Activated CD4-positive, CD25-positive, alpha-beta regulatory T cell treated with anti-CD3 and anti-CD28 coated beads, Interleukin-2, amount 50 U/mL, for 72 hours (primary cell): Measurements from ENCODE around the gene ST3GAL2.
"Not testable (repeated sequence)": the region's sequence is repeated elsewhere in the genome, so short reads cannot be mapped to it uniquely, and the experiment has no call there.

Source experiments
- DNase-seq: peaks from one replicate; pipeline ENCODE4 v3.0.0; 2021

ST3GAL2 gene

DNA sequence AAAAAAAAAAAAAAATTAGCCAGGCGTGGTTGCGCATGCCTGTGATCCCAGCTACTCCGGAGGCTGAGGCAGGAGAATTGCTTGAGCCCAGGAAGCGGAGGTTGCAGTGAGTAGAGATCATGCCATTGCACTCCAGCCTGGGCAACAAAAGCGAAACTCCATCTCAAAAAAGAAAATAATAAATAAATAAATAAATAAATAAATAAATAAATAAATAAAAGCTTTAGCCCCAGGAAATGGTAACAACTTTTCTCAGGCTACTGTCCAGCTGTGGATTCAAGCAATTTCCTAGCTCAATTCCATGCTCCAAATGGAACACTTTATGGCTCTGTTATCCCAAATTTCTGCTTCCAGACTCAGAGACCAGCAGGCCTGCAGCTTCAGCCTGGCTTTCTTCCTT is 25.3 kb downstream of the ST3GAL2 start:
- not testable (repeated sequence) for DNase-seq

DNA sequence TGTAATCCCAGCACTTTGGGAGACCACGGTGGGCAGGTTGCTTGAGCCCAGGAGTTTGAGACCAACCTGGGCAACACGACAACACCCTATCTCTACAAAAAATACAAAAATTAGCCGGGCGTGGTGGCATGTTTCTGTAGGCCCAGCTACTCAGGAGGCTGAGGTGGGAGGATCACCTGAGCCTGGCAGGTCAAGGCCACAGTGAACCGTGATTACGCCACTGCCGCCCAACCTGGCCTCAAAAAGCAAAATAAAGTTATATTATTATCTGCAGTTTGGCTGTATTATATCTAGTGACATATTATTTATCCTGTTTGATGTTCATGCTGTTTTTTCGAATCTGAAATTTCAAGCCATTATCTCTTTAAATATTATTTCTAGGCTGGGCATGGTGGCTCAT is 26.5 kb downstream of the ST3GAL2 start:
- no peak for DNase-seq

DNA sequence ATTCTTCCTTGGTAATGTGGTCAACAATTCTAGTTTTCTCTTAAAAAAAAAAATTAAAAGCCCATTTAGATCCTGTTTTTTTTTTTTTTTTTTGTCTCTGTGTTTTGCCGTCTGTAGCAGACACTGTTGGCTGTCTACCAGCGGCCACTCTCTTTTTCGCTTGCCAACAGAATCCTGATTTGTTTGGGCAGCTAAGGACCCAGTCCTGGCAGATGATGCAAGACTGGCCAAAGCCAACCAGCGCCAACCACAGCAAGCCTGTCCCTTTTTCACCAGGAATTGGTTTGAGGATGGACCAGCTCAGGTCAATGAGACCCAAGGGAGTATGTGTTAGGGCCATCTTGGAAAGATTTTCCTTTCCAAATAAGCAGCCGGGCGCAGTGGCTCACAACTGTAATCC is 28.2 kb downstream of the ST3GAL2 start:
- DNase-seq = no peak

DNA sequence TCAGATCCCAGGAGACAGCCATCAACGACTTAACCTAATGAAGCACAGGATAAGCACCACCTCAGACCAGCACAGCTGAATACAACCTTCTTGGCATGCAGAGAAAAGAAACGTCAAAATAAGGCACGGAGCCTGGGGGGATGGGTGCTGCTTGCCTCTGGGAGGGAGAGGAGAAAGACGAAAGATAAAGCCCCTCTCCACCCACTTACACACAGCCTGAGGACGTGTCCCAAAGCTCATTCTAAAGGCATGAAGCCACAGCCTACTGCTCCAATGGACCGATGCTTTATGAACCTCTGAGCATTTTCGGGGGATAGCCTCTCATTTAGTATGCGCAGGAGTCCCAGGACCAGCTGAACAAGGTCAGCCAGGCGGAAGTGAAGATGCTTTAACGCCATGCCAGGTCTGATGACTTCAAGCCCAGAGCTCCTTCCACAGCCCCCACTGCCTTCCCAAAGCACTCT is 31.1 kb downstream of the ST3GAL2 start:
- DNase-seq = no peak

DNA sequence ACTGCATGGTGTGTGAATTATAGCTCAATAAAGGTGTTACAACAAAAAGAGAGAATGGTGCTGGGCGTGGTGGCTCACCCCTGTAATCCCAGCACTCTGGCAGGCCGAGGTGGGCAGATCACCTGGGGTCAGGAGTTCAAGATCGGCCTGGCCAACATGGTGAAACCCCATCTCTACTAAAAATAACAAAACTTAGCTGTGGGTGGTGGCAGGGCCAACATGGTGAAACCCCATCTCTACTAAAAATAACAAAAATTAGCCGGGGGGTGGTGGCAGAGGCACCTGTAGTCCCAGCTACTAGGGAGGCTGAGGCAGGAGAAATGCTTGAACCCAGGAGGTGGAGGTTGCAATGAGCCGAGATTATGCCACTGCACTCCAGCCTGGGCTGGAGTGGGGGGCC is 32.8 kb downstream of the ST3GAL2 start:
- not testable (repeated sequence) for DNase-seq

DNA sequence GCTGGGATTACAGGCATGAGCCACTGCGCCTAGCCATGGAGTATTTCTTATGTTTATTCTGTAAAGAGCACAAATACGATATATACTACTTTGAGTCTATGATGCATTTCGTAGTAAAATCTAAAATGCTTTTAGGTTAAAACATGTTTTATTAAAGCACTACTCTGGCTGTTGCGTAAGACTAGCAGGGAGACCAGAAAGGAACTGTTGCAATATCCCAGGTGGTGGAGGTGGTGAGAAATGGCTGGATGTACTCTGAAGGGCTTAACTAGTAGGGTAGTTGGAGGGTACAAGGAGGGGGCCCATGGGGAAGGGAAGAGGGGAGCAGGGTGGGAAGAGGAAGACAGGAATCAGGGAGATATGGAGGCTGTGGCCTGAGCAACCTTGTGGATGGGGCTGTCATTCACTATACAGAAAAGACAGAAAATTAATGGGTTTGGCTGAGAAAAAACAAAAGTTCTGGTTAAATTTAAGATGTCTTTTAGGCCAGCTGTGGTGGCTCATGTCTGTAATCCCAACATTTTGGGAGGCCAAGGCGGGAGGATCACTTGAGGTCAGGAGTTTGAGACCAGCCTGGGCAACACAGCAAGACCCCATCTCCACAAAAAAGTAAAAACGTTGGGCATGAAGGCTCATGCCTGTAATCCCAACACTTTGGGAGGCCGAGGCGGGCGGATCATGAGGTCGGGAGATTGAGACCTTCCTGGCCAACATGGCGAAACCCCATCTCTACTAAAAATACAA is 35.8 kb downstream of the ST3GAL2 start:
- DNase-seq = no peak

DNA sequence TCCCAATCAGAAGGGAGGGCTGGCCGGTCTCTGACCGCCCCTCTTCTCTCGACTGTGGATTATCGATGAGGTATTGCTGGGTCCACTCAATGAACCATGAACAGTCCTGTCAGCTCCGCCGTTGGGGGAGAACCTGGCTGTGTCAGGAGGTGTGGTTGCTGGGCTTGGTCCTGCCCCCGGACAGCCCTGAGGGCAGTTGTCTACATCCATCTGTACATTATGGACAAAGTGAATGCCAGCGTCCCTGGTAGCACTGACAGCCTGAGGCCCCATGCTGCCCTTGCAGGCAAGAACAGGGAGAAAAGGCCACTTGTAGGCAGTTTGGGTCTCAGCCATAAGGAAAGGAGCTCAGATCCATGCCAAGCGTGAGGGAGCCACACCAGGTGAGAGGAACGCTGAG is 38.9 kb downstream of the ST3GAL2 start:
- DNase-seq = no peak

DNA sequence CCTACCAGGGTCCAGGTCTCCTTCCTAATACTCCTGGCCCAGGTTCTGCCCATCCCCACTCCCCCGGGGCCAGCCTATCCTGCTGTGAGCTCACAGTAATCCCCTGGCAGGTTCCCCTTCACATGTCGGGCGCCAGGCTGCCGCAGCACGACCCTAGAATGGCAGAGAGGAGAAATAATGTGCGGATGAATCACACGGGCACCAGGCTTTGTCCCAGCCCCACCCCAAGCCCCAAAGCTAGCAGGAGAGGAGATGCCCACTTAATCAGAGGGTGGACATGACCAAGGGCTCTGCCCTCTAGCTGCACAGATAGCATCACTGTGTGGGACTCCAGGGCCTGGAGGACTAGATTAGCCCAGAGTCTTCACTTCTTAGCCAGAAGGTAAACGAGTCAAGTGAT is 39.5 kb downstream of the ST3GAL2 start:
- no peak for DNase-seq

DNA sequence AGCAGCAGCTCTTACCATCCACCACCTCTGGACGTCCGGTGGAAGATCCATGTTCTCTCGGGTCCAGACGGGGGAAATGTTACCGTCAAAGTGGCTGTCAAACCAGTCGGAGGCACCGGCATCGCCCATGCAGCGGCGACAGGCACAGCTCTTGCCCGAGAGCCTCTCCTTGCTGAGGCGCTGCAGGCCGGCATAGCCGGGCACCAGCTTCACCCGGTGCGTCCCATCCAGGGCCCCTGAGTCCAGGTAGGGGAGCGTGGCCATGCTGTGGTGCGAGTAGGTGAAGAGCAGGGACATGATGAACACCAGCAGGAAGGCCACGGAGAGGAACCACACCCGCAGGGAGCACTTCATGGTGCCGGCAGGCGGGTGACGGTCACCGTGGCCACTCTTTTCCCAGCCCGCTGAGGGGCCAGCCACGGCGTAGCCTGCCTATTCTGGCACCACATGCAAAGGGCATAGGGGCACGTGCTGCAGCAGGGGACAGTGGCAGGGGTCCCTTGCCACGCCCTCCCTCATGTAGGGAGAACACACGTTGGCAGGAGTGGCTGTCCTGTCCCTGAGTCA is 40.6 kb downstream of the ST3GAL2 start:
- no peak for DNase-seq

DNA sequence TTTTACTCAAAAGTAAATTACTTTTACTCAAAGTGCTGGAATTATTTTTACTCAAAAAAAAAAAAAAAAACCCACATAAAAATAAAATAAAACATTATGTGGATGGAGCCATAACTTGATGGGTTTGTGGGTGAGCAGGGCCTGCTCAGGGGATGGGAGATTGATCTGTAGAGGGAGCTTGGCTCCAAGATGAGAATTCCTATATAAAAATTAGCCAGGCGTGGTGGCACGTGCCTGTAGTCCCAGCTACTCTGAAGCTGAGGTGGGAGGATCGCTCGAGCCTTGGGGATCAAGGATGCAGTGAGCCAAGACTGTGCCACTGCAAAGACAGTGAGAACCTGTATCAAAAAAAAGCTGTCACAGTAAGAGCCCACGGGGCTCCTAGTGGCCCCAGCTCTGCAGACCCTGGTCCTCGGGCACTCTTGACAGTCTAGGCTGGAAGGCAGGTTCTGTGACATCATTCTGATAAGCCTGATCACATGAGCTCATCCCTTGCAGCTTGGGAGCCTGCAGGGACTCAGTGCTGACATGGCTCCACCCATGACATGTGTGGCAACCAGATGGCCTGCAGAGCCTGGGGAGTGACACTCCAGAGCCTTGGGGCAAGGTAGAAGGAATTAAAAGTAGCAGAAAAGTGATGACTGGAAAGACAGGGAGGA is 42.5 kb downstream of the ST3GAL2 start:
- no peak for DNase-seq

DNA sequence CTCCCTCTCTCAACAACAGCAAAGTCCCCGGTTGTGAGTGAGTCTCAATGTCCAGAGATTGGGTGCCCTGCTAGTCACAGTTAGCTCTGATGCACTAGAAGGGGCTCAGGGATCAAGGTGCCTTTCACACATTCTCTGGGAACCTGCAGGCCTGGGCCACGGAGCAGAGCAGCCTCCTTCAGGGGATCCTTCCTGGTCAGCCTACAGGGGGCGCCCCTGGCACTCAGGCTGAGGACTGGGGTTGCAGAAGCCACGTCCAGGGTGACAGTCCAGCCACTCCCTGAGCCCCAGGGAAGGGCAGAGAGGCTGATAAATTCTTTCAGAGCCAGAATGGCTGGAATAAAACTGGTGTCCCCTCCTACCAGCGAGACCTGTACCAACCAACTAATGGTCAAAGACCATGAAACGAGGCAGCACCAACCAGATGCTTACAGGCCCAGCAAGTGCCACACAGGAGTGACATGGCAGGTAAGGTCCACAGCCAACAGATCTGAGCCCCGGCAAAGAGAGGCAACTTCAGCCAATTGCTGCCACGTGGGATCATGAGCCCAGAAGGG is 43.5 kb downstream of the ST3GAL2 start:
- peak; percentile 75 for DNase-seq

DNA sequence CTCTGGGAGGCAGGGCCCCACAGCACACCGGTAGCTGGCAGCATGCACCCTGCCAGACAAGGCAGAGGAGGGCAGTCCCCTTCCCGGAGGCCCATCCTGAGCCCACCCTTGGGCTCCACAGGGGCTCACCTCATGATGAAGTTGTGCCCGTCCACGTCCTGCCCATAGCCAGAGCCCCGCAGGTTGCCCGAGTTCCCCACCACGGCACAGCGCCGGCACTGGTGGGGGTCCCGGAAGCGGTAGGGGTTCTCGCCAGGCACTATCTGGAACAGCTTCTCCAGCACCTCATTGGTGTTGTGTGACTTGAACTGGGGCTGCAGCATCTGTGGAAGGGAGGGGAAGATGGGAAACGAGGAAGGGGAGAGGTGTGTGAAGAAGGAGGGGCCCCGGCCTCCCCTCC is 44.0 kb downstream of the ST3GAL2 start:
- DNase-seq = no peak

DNA sequence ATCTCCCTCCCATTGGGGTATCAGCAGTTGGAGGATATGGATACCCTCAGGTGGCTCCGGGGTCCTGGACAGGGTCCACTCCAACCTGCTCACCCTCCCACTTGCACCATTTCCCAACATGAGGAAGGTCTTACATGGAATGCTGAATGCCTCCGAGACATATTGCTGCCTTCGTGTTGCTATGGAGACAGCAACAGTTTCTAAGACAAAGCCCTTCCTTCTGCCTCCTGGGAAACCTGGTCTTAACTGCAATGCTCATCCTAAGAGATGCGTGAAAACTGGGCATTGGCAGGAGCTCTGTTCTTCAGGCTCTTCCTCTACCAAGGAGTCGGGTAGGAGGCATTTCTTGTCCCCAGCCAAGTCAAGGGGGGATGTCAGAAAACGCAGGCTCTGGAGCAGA is 45.2 kb downstream of the ST3GAL2 start:
- no peak for DNase-seq

DNA sequence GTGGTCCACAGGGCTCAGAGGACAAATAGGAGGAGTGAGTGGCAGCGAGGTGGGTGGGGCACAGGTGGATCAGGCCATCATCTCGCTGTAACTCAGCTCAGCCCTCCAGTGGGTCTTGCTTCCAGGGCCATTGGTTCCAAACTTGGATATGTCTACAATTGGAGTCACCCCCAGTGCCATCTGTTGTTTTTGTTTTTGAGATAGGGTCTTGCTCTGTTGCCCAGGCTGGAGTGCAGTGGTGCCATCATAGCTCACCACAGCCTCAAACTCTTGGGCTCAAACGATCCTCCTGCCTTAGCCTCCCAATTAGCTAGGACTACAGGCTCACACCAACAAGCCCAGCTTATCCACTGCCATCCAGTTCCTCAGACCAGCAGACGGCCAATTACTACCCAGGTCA is 46.3 kb downstream of the ST3GAL2 start:
- no peak for DNase-seq

DNA sequence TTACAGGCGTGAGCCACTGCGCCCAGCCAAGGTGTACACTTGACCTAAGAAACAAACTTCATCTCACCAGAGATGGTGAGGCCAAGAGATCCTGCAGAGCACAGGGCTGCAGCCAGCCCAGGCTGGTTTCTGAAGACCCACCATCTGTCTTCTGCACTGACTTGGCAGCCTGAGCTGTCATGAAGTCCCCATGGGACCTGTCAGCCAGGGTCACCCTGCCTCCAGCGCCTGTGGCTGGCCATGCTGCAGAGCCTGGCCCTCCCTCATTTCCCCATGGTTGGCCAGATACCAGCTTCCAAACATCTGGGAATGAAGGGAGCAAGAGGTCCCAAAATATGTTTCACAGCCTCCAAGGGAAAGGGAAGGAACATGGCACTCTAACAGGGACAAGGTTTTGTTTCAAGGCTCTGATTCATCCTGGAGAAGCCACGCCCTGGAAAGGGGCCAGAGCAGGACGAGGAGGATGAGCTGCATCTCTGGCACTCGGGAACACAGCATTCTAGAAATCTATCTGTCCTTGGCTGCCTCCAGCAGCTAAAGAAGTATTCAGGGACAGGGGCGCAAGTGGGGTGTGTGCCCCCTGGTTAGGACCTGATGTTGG is 46.9 kb downstream of the ST3GAL2 start:
- DNase-seq = no peak

DNA sequence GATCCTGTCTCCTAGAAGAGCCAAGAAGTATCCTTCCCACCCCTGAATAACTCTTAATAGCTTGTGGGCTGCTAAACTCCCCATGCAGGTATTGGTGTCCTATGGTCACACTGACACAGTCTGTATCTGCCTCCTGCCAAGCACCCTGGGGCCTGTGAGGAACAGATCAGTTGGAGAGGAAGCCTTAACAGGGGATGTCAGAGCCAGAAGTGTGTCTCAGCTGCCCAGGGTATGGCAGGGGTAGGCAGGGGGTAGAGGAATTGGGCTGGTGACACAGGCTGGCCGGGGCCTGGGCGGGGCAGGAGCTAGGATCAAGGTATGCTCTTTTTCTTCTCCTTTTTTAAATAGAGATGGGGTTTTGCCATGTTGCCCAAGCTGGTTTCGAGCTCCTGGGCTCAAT is 47.5 kb downstream of the ST3GAL2 start:
- DNase-seq = no peak

DNA sequence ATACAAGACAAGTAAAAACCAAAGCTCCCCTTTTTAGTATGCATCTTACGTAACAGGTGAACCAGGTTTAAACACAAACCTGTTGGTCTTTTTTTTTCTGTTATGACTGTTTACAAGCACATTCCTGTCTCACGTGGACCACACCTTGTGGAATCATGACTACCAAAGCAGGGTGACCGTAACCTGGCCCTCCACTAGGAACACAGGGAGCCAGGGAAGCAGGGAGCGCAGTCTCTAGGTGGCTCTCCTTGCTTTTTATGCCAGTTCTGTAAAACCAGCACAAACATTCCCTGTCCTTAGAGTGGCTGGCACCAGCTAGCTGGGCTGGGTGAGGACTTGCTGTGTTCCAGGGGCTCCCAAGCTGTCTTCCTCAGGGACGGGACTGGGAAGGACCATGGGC is 48.1 kb downstream of the ST3GAL2 start:
- DNase-seq = no peak

DNA sequence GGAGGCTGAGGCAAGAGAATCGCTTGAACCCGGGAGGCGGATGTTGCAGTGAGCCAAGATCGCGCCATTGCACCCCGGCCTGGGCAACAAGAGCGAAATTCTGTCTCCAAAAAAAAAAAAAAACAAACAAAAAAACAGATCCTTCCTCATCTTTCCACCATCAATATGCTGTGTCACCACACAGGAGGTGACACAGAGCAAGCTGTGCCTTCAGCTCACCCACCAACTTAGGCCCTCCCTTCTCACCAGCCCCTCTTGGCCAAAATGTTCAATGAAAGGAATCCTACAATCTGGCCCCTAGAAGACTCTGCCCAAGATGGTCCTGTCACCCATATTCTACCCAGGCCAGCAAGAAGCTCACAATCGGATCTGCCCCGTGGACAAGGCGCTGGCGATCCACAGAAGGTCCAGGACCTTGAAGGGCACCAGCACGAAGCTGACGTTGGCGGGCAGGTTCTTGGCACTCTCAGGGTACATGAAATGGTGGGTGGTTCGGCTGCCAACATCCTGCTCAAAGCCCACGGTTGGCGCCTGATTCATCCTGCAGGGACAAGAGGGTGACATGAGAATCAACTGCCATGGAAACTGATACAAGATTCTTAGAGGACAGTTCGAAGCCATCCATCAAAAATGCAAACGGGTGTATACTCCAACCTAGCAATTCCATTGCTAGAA is 50.8 kb downstream of the ST3GAL2 start:
- no peak for DNase-seq

DNA sequence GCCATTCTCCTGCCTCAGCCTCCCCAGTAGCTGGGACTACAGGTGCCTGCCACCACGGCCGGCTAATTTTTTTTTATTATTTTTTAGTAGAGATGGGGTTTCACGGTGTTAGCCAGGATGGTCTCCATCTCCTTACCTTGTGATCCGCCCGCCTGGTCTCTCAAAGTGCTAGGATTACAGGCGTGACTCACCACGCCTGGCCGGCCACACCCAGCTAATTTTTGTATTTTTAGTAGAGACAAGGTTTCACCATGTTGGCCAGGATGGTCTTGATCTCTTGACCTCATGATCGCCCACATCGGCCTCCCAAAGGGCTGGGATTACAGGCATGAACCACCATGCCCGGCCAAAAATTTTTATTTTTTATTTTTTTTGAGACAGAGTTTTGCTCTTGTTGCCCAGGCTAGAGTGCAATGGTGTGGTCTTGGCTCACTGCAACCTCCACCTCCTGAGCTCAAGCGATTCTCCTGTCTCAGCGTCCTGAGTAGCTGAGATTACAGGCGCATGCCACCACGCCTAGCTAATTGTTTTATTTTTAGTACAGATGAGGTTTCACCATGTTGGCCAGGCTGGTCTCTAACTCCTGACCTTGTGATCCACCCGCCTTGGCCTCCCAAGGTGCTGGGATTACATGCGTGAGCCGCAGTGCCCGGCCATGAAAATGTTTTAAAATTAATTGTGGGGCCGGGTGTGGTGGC is 52.5 kb downstream of the ST3GAL2 start:
- not testable (repeated sequence) for DNase-seq

DNA sequence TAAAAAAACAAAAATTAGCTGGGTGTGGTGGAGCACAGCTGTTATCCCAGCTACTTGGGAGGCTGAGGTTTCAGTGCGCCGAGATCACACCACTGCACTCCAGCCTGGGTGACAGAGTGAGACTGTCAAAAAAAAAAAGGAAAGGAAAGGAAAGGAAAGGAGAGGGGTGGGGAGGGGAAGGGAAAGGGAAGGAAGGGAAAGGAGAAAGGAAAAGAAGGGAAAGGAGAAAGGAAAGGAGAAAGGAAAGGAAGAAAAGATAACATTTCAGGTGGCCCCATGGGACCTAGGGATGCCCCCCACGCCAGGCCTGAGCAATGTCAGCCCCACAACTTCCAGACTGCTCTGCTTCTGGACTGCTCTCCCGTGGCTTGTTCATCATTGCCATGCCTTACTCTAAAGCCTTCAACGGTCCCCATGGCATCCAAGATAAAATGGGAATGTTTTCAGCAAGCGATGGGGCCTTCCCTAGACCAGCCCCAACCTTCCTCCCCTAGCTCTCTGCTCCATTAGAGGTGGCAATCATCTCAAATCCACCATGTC is 55.4 kb downstream of the ST3GAL2 start:
- DNase-seq = no peak

DNA sequence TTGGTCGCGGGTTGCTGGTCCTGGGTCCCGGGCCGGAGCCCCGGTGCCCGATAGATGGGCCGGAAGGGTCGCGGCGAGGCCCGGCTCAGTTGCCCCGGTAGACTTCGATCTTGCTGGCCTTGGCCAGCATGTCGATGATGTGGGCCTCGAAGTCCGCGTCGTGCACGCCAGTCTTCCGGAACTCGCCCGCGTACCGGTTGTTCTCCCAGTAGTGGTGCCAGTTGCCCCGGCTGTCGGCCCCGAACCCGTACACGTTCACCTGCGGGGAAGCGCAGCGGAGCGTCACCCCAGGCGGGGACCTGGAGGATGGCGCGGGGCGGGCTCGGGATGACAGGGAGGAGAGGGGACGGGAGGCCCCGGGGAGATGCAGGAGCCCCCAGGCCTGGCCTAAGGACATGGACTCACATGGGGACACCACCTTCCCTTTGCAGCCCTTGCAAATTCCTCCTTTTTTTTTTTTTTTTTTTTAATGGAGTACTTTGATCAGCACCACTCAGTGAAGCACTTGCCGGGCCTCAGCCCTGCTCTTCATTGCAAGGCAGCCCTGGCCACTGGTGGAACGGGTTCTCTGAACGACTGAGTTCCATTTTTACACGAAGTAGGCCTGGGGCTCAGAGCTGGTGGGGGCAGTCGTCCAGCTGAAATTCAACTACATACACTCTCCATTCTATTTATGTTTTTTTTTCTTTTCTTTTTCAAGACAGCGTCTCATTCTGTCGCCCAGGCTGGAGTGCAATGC is 57.1 kb downstream of the ST3GAL2 start:
- DNase-seq = no peak
